Dedifferentiated amniotic fluid mesenchymal stem cell (primary cell): ENCODE results near the gene TRIM31.

Source experiments
- DNase-seq: peaks from one replicate; pipeline ENCODE4 v3.0.0-alpha.2; 2016; ENCODE audit errors: extremely low spot score

TRIM31 gene

DNA sequence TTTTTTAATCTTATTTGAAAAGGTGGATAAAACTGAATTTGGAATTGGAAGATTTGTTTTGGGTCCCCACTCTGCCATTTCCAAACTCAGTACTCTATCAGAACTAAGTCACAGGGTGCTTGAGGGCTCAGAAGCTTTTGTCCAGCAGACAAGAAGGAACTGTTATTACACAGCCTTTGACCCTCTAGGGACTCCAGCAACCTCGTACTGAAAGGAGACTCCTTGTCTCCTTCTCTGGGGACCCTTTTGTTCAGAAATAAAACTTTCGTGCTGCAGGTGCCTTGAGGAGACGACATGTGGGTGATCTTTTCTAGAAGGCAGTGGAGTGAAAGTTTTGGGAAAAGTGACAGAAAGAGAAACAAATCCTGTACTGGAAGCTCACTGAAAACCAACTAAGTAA is 59.2 kb downstream of the TRIM31 start:
- DNase-seq = no peak
